Naive thymus-derived CD4-positive, alpha-beta T cell (primary cell): ENCODE results near the gene BBS4. TPM values are rescaled to one million over a fixed set of nuclear protein-coding genes. Genes with fewer than 3 reads are reported as not detected.
A peak's percentile ranks its signal among the peaks of the same experiment; 100 is the strongest.
"Not testable (repeated sequence)": the region's sequence is repeated elsewhere in the genome, so short reads cannot be mapped to it uniquely, and the experiment has no call there.

Source experiments
- ATAC-seq: fragments of 150-1000 bp; cut with Tn5 transposase; 2 replicates; pipeline ENCODE4 v1.10.0; 2021; ENCODE audit warnings: mild to moderate bottlenecking, moderate library complexity
- CTCF ChIA-PET: fragments of 350-600 bp; sonication (Branson Sonifier 250); formaldehyde crosslinking; loops from one replicate; lab custom pipeline; 2021; ENCODE audit warnings: antibody characterized with exemption; lab: Charles Lee
- POLR2A ChIA-PET: fragments of 350-600 bp; sonication (Branson Sonifier 250); formaldehyde crosslinking; loops from one replicate; lab custom pipeline; 2021; ENCODE audit warnings: antibody characterized with exemption, inconsistent platforms; lab: Charles Lee
- DNase-seq, 9 donors: peaks; one replicate each; pipeline versions ENCODE4 v3.0.0 to v3.0.0-alpha.2; 2020 to 2022; ENCODE audit warnings: mixed read lengths in 1 of 9
- H3K27ac ChIP-seq: one replicate; pipeline ENCODE4 v1.7.0; 2013; ENCODE audit warnings: mild to moderate bottlenecking, low read depth, low read length, moderate library complexity
- H3K27me3 ChIP-seq, 2 donors: one replicate each; pipeline ENCODE4 v1.7.0; 2013; ENCODE audit warnings: low read length in 2 of 2, mild to moderate bottlenecking in 2 of 2, moderate library complexity in 2 of 2; ENCODE audit not compliant: control insufficient read depth in 2 of 2, insufficient read depth in 2 of 2
- H3K36me3 ChIP-seq, 3 experiments: 1 replicate in 2 of 3; 2 replicates in 1 of 3; pipeline ENCODE4 v1.7.0; 2013; ENCODE audit warnings: low read length in 3 of 3, mild to moderate bottlenecking in 3 of 3, moderate library complexity in 1 of 3; ENCODE audit not compliant: insufficient read depth in 3 of 3, control insufficient read depth in 2 of 3
- H3K4me1 ChIP-seq, 2 donors: one replicate each; pipeline ENCODE4 v1.7.0; 2013; ENCODE audit warnings: low read length in 2 of 2, mild to moderate bottlenecking in 2 of 2, moderate library complexity in 1 of 2; ENCODE audit not compliant: control insufficient read depth in 2 of 2, insufficient read depth in 2 of 2
- H3K4me3 ChIP-seq: 2 replicates; pipeline ENCODE4 v1.7.0; 2013; ENCODE audit warnings: mild to moderate bottlenecking, low read length
- H3K9me3 ChIP-seq, 3 experiments: 1 replicate in 2 of 3; 2 replicates in 1 of 3; pipeline ENCODE4 v1.7.0; 2013; ENCODE audit warnings: low read length in 3 of 3; ENCODE audit not compliant: control insufficient read depth in 2 of 3
- H3K27ac Mint-ChIP-seq, 9 donors: one replicate each; pipeline ENCODE4 v1.8.0; 2020 to 2022; ENCODE audit warnings: mixed read lengths in 9 of 9, mild to moderate bottlenecking in 8 of 9, moderate library complexity in 5 of 9, inconsistent platforms in 2 of 9
- H3K27me3 Mint-ChIP-seq, 5 donors: one replicate each; pipeline ENCODE4 v1.8.0; 2021 to 2022; ENCODE audit warnings: mixed read lengths in 5 of 5, mild to moderate bottlenecking in 1 of 5
- H3K36me3 Mint-ChIP-seq, 5 donors: one replicate each; pipeline ENCODE4 v1.8.0; 2020 to 2022; ENCODE audit warnings: mixed read lengths in 5 of 5, mild to moderate bottlenecking in 3 of 5, inconsistent platforms in 1 of 5
- H3K4me1 Mint-ChIP-seq, 7 donors: one replicate each; pipeline ENCODE4 v1.8.0; 2020 to 2022; ENCODE audit warnings: mixed read lengths in 7 of 7, mild to moderate bottlenecking in 3 of 7, inconsistent platforms in 1 of 7
- H3K4me3 Mint-ChIP-seq, 10 donors: one replicate each; pipeline ENCODE4 v1.8.0; 2020 to 2022; ENCODE audit warnings: mild to moderate bottlenecking in 10 of 10, mixed read lengths in 10 of 10, moderate library complexity in 6 of 10, inconsistent platforms in 2 of 10
- H3K9me3 Mint-ChIP-seq, 11 donors: one replicate each; pipeline ENCODE4 v1.8.0; 2020 to 2022; ENCODE audit warnings: mixed read lengths in 11 of 11, mild to moderate bottlenecking in 4 of 11, inconsistent platforms in 1 of 11, moderate library complexity in 1 of 11
- intact Hi-C, 2 donors: fragments of 100-400 bp; cut with micrococcal nuclease; formaldehyde crosslinking; loops; one replicate each; pipeline ENCODE4 v1.15.1; 2023
- polyA plus RNA-seq, 2 donors: library from polyadenylated mRNA; unstranded; fragments of 300-500 nt; fragmentation: Illumina TruSeq; gene quantifications; one replicate each; pipeline ENCODE4 v1.2.3, GENCODE V29; 2021
- total RNA-seq, 6 experiments: library from RNA in 5 of 6; stranded (reverse) in 5 of 6; gene quantifications; 1 replicate in 5 of 6; 2 replicates in 1 of 6; pipeline ENCODE4 v1.2.3 and lab custom pipeline; 2021 to 2026

The BBS4 gene
- total and polyA plus RNA-seq, 7 experiments from 2014 or later: 9.6 to 26.5 (median 14.0) TPM

DNA sequence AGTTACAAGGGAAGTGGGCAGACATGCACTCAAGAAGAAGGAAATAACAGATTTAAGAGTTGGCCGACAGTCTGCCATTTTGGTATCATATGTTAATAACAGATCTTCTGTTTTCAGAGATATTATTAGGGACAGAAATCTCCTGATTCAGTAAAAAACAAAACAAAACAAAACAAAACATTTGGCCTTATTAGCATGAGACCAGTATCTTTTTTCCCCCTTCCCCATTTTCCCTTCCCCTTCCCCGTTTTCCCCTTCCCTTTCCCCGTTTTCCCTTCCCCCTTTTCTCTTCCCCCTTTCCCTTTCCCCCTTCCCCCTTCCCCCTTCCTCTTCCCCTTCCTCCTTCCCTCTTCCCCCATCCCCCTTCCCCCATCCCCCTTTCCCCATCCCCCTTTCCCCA, 39.4 kb downstream of the BBS4 start:
- Mint-ChIP-seq H3K27me3 (no peaks in the 10 kb centered on the region), H3K36me3 (peaks cover 1 to 16% (median 10%) of the 10 kb centered on the region in 5 donors), H3K4me1 (peaks cover 0 to 3% (median 0%) of the 10 kb centered on the region in 7 donors), H3K27ac (no peak overlapping the region), H3K4me3 (no peak overlapping the region), H3K9me3 (no peaks in the 10 kb centered on the region)
- H3K4me1 ChIP-seq: no peaks in the 10 kb centered on the region
- H3K36me3 ChIP-seq: no peaks in the 10 kb centered on the region
- no peaks in the 10 kb centered on the region for H3K27me3 ChIP-seq
- ChIA-PET POLR2A (interaction anchor here (0.6 kb wide), 1 partner anchor 15 kb away, joined by 4 read pairs; no protein-coding TSS in a partner anchor), CTCF (no interaction called here)
- ATAC-seq (no peak), DNase-seq (no peak)
- intact Hi-C loops: no loop called here
- H3K9me3 ChIP-seq: no peaks in the 10 kb centered on the region
- H3K27ac ChIP-seq: no peak overlapping the region
- no peak overlapping the region for H3K4me3 ChIP-seq

- H3K4me3 ChIP-seq, ATAC-seq, H3K4me3 Mint-ChIP-seq, H3K9me3 ChIP-seq, H3K27me3 ChIP-seq, POLR2A ChIA-PET, H3K36me3 ChIP-seq, H3K27me3 Mint-ChIP-seq, CTCF ChIA-PET, H3K27ac ChIP-seq, DNase-seq, H3K27ac Mint-ChIP-seq, intact Hi-C loops, H3K4me1 ChIP-seq, H3K9me3 Mint-ChIP-seq, H3K4me1 Mint-ChIP-seq: not testable (repeated sequence)
- H3K36me3 Mint-ChIP-seq: peaks cover 1 to 16% (median 10%) of the 10 kb centered on the region in 5 donors
These were observed 39.8 kb downstream of the BBS4 start for GRCh38 chr15:72725851-72726250.

GRCh38 chr15:72727154-72727553, 41.1 kb downstream of the BBS4 start:
- peaks cover 7 to 25% (median 19%) of the 10 kb centered on the region in 5 donors for H3K36me3 Mint-ChIP-seq
- no peak overlapping the region for H3K4me3 Mint-ChIP-seq
- intact Hi-C loops: no loop called here
- Histone ChIP-seq H3K27ac (no peak overlapping the region), H3K4me3 (no peak overlapping the region), H3K36me3 (peaks cover 0 to 9% (median 0%) of the 10 kb centered on the region in 3 experiments), H3K27me3 (no peaks in the 10 kb centered on the region), H3K4me1 (no peaks in the 10 kb centered on the region), H3K9me3 (no peaks in the 10 kb centered on the region)
- ATAC-seq (no peak), DNase-seq (no peak)
- H3K27me3 Mint-ChIP-seq: no peaks in the 10 kb centered on the region
- CTCF ChIA-PET: no interaction called here
- POLR2A ChIA-PET: no interaction called here
- H3K4me1 Mint-ChIP-seq: peaks cover 0 to 4% (median 0%) of the 10 kb centered on the region in 7 donors
- H3K27ac Mint-ChIP-seq: peak overlapping the region in 1 of 9 donors; percentile 2
- no peaks in the 10 kb centered on the region for H3K9me3 Mint-ChIP-seq

- CTCF ChIA-PET, H3K9me3 Mint-ChIP-seq, ATAC-seq, intact Hi-C loops, H3K27ac Mint-ChIP-seq, H3K36me3 ChIP-seq, H3K4me1 Mint-ChIP-seq, DNase-seq, H3K4me3 ChIP-seq, H3K9me3 ChIP-seq, H3K4me1 ChIP-seq, H3K27me3 ChIP-seq, POLR2A ChIA-PET, H3K27ac ChIP-seq, H3K4me3 Mint-ChIP-seq, H3K27me3 Mint-ChIP-seq: not testable (repeated sequence)
- peaks cover 7 to 36% (median 26%) of the 10 kb centered on the region in 5 donors for H3K36me3 Mint-ChIP-seq
These were observed 42.2 kb downstream of the BBS4 start for GRCh38 chr15:72728249-72728648.

- Mint-ChIP-seq H3K27ac (no peak overlapping the region), H3K36me3 (peaks cover 7 to 35% (median 23%) of the 10 kb centered on the region in 5 donors)
- ATAC-seq: no peak
These were observed 42.8 kb downstream of the BBS4 start for GRCh38 chr15:72728821-72729220.

GRCh38 chr15:72732086-72732485, 46.1 kb downstream of the BBS4 start:
- H3K36me3 Mint-ChIP-seq: peaks cover 10 to 46% (median 28%) of the 10 kb centered on the region in 5 donors
- DNase-seq: no peak
- peak overlapping the region in 2 of 9 donors; percentile 3 to 65 for H3K27ac Mint-ChIP-seq
- no peaks in the 10 kb centered on the region for H3K27me3 Mint-ChIP-seq
- Histone ChIP-seq H3K27ac (no peak overlapping the region), H3K36me3 (peaks cover 0 to 29% (median 0%) of the 10 kb centered on the region in 3 experiments), H3K4me1 (no peaks in the 10 kb centered on the region), H3K4me3 (no peak overlapping the region), H3K27me3 (no peaks in the 10 kb centered on the region), H3K9me3 (no peaks in the 10 kb centered on the region)
- intact Hi-C loops: no loop called here
- ATAC-seq: no peak
- ChIA-PET CTCF (interaction anchor here (1.2 kb wide), 2 partner anchors 10 to 132 kb away, joined by 4 to 8 read pairs; no protein-coding TSS in a partner anchor), POLR2A (no interaction called here)
- H3K9me3 Mint-ChIP-seq: no peaks in the 10 kb centered on the region
- peaks cover 0 to 17% (median 7%) of the 10 kb centered on the region in 7 donors for H3K4me1 Mint-ChIP-seq
- no peak overlapping the region for H3K4me3 Mint-ChIP-seq

More at GRCh38 chr15:72728821-72729220, 42.8 kb downstream of the BBS4 start:
- H3K4me1 Mint-ChIP-seq: peaks cover 0 to 9% (median 4%) of the 10 kb centered on the region in 7 donors
- POLR2A ChIA-PET: interaction anchor here (0.7 kb wide), 1 partner anchor 46 kb away, joined by 3 read pairs; no protein-coding TSS in a partner anchor
- DNase-seq: no peak
- Histone ChIP-seq H3K36me3 (peaks cover 0 to 9% (median 0%) of the 10 kb centered on the region in 3 experiments), H3K9me3 (no peaks in the 10 kb centered on the region), H3K4me3 (no peak overlapping the region), H3K27ac (no peak overlapping the region), H3K4me1 (no peaks in the 10 kb centered on the region), H3K27me3 (no peaks in the 10 kb centered on the region)
- no peak overlapping the region for H3K4me3 Mint-ChIP-seq
- CTCF ChIA-PET: no interaction called here
- H3K27me3 Mint-ChIP-seq: no peaks in the 10 kb centered on the region
- intact Hi-C loops: no loop called here
- H3K9me3 Mint-ChIP-seq: no peaks in the 10 kb centered on the region

DNA sequence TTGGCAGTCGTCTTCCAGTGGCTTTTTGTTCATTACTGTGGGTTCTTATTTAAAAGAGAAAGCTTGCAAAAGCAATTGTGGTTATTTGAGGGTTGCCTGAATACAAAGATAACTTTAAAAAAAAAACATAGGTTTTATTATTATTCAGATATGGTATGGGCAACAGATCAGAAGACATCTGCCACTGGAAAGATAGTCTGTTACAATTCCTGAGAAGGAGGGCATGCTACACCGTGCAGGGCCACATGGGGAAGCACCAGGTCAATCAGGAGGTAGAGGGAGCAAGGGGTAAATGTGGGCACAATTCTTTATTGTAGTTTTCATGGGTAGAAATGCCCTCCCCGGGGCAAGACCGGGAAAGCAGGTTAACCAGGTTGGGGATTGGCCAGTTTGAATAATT, 46.5 kb downstream of the BBS4 start:
- CTCF ChIA-PET: interaction anchor here (1.2 kb wide), 2 partner anchors 10 to 132 kb away, joined by 4 to 8 read pairs; no protein-coding TSS in a partner anchor
- peaks cover 14 to 51% (median 32%) of the 10 kb centered on the region in 5 donors for H3K36me3 Mint-ChIP-seq
- ATAC-seq: no peak
- peak overlapping the region in 4 of 9 donors; percentile 3 to 71 (median 38) for H3K27ac Mint-ChIP-seq
- H3K9me3 Mint-ChIP-seq: no peaks in the 10 kb centered on the region
- H3K4me1 Mint-ChIP-seq: peaks cover 0 to 21% (median 7%) of the 10 kb centered on the region in 7 donors
- intact Hi-C loops: no loop called here
- H3K9me3 ChIP-seq: no peaks in the 10 kb centered on the region
- no peak overlapping the region for H3K27ac ChIP-seq
- H3K4me3 ChIP-seq: no peak overlapping the region
- POLR2A ChIA-PET: no interaction called here
- H3K36me3 ChIP-seq: peaks cover 0 to 33% (median 0%) of the 10 kb centered on the region in 3 experiments
- H3K4me3 Mint-ChIP-seq: no peak overlapping the region
- no peaks in the 10 kb centered on the region for H3K4me1 ChIP-seq
- no peaks in the 10 kb centered on the region for H3K27me3 Mint-ChIP-seq
- no peak for DNase-seq
- H3K27me3 ChIP-seq: no peaks in the 10 kb centered on the region
